Mucosa of descending colon (tissue), 3 donors: ENCODE results near the gene BICC1. TPM values are rescaled to one million over a fixed set of nuclear protein-coding genes. Genes with fewer than 3 reads are reported as not detected.

Experiments used
- ATAC-seq: fragments of 200-7000 bp; cut with Tn5 transposase; one replicate; pipeline ENCODE4 v1.9.1; 2020; ENCODE audit warnings: mild to moderate bottlenecking, moderate library complexity
- DNase-seq, 3 donors: peaks; one replicate each; pipeline ENCODE4 v3.0.0-alpha.2; 2020
- H3K36me3 ChIP-seq: fragments of 200-600 bp; one replicate; pipeline ENCODE4 v1.8.0; 2021; ENCODE audit warnings: low read depth, mild to moderate bottlenecking
- H3K4me1 ChIP-seq: fragments of 200-600 bp; one replicate; pipeline ENCODE4 v1.8.0; 2021; ENCODE audit warnings: low read depth, mild to moderate bottlenecking
- H3K4me3 ChIP-seq: fragments of 200-600 bp; one replicate; pipeline ENCODE4 v1.8.0; 2021; ENCODE audit warnings: mild to moderate bottlenecking
- H3K9me3 ChIP-seq: fragments of 200-600 bp; one replicate; pipeline ENCODE4 v1.8.0; 2021; ENCODE audit warnings: mild to moderate bottlenecking
- intact Hi-C, 2 donors: fragments of 100-400 bp; cut with DNase I in 1 of 2; cut with micrococcal nuclease in 1 of 2; formaldehyde crosslinking; loops; one replicate each; pipeline versions ENCODE4 v1.11.0 to v1.11.1; 2022; cut with DNase I, micrococcal nuclease
- total RNA-seq, 3 donors: library from RNA; stranded (reverse); fragmentation: NEBNext Ultra II Directional in 2 of 3; extraction: Animal tissue kit (Norgen Biotek cat#: 25700) in 2 of 3; gene quantifications; one replicate each; pipeline versions ENCODE4 v1.2.1 to v1.2.4, GENCODE V29; 2021 to 2023
- TF ChIP-seq, protein P1 (sequence below): fragments of 200-600 bp; IDR thresholded peaks from one replicate; pipeline ENCODE4 v1.8.0; 2022; ENCODE audit warnings: antibody characterized with exemption, mild to moderate bottlenecking
- donor health status: DM: no; HTN: no; CAD: no; lungs with moderate emphysema.
- donor health status: DM: no; HTN: no; CAD: no.
- donor health status: DM: no; HTN: yes; CAD: no.

The BICC1 gene
- total RNA-seq, 3 donors from 2014 or later = 1.1 to 5.9 (median 3.5) TPM

DNA sequence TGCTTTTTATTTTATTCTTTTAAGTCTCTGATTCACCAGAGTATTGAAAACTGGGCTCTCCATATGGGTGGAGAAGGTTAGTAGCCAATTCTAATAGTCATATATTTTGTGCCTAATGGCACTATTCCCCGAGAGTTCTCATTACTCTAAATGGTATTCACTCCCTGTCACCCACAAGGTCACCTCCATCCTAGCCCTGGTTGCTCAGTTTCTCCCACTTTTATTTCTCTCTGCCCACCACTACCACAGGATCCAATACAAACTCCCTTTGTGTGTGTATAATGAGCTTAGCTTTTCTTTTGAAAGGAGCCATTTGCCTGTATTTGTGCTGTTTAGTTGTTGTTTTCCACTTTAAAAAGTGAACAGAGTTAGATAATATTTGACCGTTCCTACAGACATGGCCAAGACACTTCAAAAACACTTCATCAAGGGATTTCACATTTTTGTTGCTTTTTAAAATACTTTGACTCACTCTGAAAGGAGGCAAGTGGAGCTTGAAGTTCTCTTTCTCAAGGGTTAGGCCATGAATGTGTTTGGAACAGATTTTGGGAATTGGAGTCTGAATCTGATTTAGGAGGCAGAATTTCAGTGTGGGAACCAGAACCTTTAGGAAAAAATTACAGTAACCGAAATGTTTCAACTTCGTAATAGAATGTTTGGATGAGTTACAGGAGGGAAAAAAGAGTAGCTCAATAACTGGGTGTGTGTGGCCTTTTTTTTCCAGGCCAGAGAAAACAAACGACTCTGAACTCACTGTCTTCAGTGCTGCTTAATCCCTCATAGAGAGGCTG lies 321.3 kb downstream of the BICC1 start:
- ATAC-seq = no peak
- Histone ChIP-seq H3K9me3 (no peaks in the 10 kb centered on the region), H3K4me3 (no peak overlapping the region), H3K4me1 (no peaks in the 10 kb centered on the region), H3K36me3 (no peaks in the 10 kb centered on the region)
- DNase-seq = no peak
- TF ChIP-seq, protein P1, sequence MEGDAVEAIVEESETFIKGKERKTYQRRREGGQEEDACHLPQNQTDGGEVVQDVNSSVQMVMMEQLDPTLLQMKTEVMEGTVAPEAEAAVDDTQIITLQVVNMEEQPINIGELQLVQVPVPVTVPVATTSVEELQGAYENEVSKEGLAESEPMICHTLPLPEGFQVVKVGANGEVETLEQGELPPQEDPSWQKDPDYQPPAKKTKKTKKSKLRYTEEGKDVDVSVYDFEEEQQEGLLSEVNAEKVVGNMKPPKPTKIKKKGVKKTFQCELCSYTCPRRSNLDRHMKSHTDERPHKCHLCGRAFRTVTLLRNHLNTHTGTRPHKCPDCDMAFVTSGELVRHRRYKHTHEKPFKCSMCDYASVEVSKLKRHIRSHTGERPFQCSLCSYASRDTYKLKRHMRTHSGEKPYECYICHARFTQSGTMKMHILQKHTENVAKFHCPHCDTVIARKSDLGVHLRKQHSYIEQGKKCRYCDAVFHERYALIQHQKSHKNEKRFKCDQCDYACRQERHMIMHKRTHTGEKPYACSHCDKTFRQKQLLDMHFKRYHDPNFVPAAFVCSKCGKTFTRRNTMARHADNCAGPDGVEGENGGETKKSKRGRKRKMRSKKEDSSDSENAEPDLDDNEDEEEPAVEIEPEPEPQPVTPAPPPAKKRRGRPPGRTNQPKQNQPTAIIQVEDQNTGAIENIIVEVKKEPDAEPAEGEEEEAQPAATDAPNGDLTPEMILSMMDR = no peak
- intact Hi-C loops = no loop called here

DNA sequence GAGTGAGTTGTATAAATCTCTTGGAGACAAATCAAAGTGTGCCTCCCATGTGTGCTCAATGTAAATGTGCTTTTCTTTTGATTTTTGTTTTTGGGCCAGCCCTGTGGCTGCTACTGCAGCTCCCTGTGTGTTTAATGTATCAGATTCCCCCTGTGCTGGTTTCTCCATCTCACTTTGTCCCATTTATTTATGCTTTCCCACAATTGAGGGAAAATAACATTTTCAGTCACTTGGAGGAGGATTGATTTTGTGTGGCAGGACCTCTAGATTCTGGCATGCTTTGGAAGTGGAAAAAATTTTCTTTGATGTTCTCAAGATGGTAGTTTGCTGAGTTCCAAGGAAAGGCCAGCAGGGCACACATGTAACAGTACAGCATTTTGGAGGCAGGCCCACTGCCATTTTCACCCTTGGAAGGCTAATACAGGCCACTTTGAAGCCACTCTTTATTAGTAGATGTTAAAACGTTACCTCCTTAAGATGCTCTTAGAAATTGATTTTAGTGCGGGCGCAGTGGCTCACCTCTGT lies 323.6 kb downstream of the BICC1 start:
- ATAC-seq (no peak), DNase-seq (no peak)
- Histone ChIP-seq H3K36me3 (no peaks in the 10 kb centered on the region), H3K4me1 (no peaks in the 10 kb centered on the region), H3K4me3 (no peak overlapping the region), H3K9me3 (no peaks in the 10 kb centered on the region)
- intact Hi-C loops = no loop called here
- TF ChIP-seq, protein P1 = no peak

DNA sequence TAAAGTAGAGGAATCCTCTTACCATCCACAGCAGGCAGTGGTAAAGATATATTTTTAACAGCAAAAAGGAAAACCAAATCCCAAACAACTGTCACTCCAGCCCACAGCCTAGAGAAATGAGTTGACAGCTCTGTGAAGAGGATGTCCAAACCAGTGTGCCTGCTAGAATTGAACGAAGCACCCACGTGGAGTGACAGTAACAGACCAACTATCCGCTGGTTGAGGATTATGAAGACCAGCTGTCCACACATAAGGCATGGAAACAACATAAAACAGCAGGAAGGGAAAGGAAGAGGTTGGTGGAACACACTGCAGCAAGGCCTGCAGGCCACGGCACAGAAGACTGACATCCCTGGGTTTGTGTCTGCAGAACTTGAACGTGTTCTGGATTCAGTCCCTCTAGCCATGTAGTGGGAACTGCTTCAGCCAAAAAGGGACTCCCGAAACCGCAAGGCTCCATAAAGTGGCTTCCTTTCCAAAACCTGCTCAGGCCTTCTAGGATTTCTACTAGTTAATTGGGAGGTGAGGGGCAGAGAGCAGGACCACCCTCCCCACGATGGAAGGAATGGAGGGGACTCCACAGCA lies 324.4 kb downstream of the BICC1 start:
- TF ChIP-seq, protein P1 = no peak
- H3K4me1 ChIP-seq = no peaks in the 10 kb centered on the region
- H3K9me3 ChIP-seq = no peaks in the 10 kb centered on the region
- ATAC-seq (no peak), DNase-seq (no peak)
- H3K36me3 ChIP-seq = no peaks in the 10 kb centered on the region
- H3K4me3 ChIP-seq = no peak overlapping the region
- intact Hi-C loops = no loop called here

DNA sequence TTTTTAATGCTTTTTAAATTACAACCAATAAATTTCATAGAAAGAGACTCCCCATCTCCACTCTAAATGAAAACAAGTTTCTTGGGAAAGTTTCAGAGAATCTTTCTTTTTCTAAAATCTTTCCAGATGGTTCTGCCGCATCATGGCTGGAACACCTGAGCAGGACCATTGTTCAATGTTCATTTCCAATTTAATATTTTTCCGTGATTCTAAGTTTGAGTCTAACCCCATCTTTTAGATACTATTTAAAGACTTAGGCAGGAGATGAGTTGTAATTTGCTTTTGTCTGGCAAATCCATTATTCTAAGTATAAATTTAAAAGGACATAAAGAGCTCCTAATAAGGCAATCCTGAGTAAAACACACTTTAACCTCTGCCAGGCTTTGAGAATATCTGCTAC lies 325.2 kb downstream of the BICC1 start:
- no peaks in the 10 kb centered on the region for H3K36me3 ChIP-seq
- H3K9me3 ChIP-seq = no peaks in the 10 kb centered on the region
- TF ChIP-seq, protein P1 = no peak
- ATAC-seq (no peak), DNase-seq (no peak)
- intact Hi-C loops = no loop called here
- no peak overlapping the region for H3K4me3 ChIP-seq
- H3K4me1 ChIP-seq = no peaks in the 10 kb centered on the region

DNA sequence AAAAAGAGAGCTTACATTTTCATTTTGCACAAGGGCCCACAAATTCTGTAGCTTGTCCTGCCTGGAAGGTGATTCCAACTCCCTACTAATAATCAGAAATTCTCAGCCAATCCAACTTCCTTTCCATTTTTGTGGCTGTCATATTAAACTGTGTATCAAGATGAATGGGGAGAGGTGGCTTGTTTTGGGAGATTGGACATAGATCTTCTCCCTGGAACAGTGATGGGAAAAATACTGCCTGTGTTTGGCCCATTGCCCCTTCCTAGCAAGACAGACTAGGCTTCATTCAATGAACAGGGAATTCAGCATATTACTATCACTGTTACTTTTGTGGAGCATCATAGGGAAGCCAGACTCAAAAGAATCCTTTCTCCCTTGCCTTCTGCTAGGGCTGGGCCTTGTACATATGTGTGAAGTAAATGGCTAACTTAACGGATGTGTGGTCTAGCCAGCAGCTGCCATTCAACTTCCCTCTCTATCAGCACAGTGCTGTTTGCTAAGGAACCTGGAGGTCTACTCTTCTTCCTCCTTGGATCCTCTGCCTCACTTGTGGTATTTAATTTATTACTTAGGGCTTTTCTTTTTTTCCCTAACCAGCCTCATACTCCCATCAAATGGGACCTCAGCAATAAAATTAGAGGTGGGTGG lies 326.0 kb downstream of the BICC1 start:
- no peaks in the 10 kb centered on the region for H3K4me1 ChIP-seq
- intact Hi-C loops = no loop called here
- H3K36me3 ChIP-seq = no peaks in the 10 kb centered on the region
- TF ChIP-seq, protein P1 = no peak
- no peaks in the 10 kb centered on the region for H3K9me3 ChIP-seq
- H3K4me3 ChIP-seq = no peak overlapping the region
- no peak for DNase-seq
- ATAC-seq = no peak
